SU-DHL-6 (cell line): ENCODE measurements around the gene SLC16A3.

Source experiments
- H2AFZ ChIP-seq: fragments of 200-600 bp; sonication (generic); 2 replicates; pipeline ENCODE4 v1.6.1; 2014; ENCODE audit warnings: low read depth, mild to moderate bottlenecking, moderate library complexity, mixed read lengths, antibody characterized with exemption, low read length; ENCODE audit not compliant: severe bottlenecking
- H3F3A ChIP-seq: fragments of 200-600 bp; shearing (Covaris generic); 2 replicates; pipeline ENCODE4 v1.6.0; 2016; ENCODE audit warnings: antibody characterized with exemption, mild to moderate bottlenecking; ENCODE audit not compliant: insufficient read depth
- H3K27ac ChIP-seq: fragments of 200-600 bp; sonication (generic); 2 replicates; pipeline ENCODE4 v1.5.1; 2016; ENCODE audit warnings: low read depth, mild to moderate bottlenecking, low read length, moderate library complexity, mixed read lengths
- H3K27me3 ChIP-seq: fragments of 200-600 bp; sonication (generic), shearing (Covaris generic); 2 replicates; pipeline ENCODE4 v1.6.0; 2014; ENCODE audit warnings: mild to moderate bottlenecking, low read length
- H3K36me3 ChIP-seq: fragments of 200-600 bp; sonication (generic); 2 replicates; pipeline ENCODE4 v1.6.1; 2014; ENCODE audit warnings: mild to moderate bottlenecking, low read length, mixed read lengths
- H3K4me2 ChIP-seq: fragments of 300-600, 200-600 bp; shearing (Covaris generic), sonication (generic); 2 replicates; pipeline ENCODE4 v1.6.0; 2014; ENCODE audit warnings: low read length, low read depth, mild to moderate bottlenecking; ENCODE audit not compliant: poor library complexity, severe bottlenecking
- H3K4me3 ChIP-seq: fragments of 200-600 bp; sonication (generic); 2 replicates; pipeline ENCODE4 v1.5.1; 2014; ENCODE audit warnings: antibody characterized with exemption, low read length, mild to moderate bottlenecking, mixed read lengths; ENCODE audit not compliant: insufficient read depth, poor library complexity, severe bottlenecking
- H3K79me2 ChIP-seq: fragments of 200-600 bp; sonication (generic); 2 replicates; pipeline ENCODE4 v1.6.1; 2014; ENCODE audit warnings: mild to moderate bottlenecking, low read length, moderate library complexity; ENCODE audit not compliant: insufficient read depth
- H3K9ac ChIP-seq: fragments of 200-600 bp; sonication (generic); 2 replicates; pipeline ENCODE4 v1.7.0; 2014; ENCODE audit warnings: mild to moderate bottlenecking, low read length
- H3K9me2 ChIP-seq: fragments of 200-600 bp; sonication (generic); replicated peaks from 2 replicates; pipeline ENCODE4 v1.6.1; 2014; ENCODE audit warnings: low read length; ENCODE audit not compliant: insufficient read depth
- H3K9me3 ChIP-seq: fragments of 200-600 bp; sonication (generic); 2 replicates; pipeline ENCODE4 v1.6.1; 2014; ENCODE audit warnings: low read length, mixed read lengths; ENCODE audit not compliant: insufficient read depth
- H4K20me1 ChIP-seq: fragments of 200-600 bp; sonication (generic); 2 replicates; pipeline ENCODE4 v1.6.1; 2014; ENCODE audit warnings: low read depth, mild to moderate bottlenecking, antibody characterized with exemption, low read length, moderate library complexity, mixed read lengths
- CTCF ChIP-seq: fragments of 200-600 bp; sonication (generic); IDR thresholded peaks from one replicate; pipeline ENCODE4 v1.5.1; 2017; ENCODE audit warnings: antibody characterized with exemption, mild to moderate bottlenecking, low read length, moderate library complexity; ENCODE audit not compliant: insufficient read depth, poor library complexity, severe bottlenecking
- EZH2phosphoT487 ChIP-seq: fragments of 200-600 bp; sonication (generic), shearing (Covaris generic); conservative IDR thresholded peaks from 2 replicates; pipeline ENCODE4 v1.6.1; 2018; ENCODE audit warnings: mild to moderate bottlenecking, antibody characterized with exemption, low read length, moderate library complexity, mixed read lengths

SLC16A3 gene

GRCh38 chr17:82263641-82264040 is 34.8 kb downstream of the SLC16A3 start:
- peaks cover 8% of the 10 kb centered on the region; the same call in 1 of the 2 replicates for H4K20me1 ChIP-seq
- H3K9me3 ChIP-seq, result no peaks in the 10 kb centered on the region
- H3K9ac ChIP-seq, result no peak overlapping the region
- peaks cover 17% of the 10 kb centered on the region for H3K36me3 ChIP-seq
- no peak overlapping the region for H3K4me2 ChIP-seq
- H2AFZ ChIP-seq, result no peak overlapping the region
- H3K79me2 ChIP-seq, result peaks cover 44% of the 10 kb centered on the region
- no peak overlapping the region for H3K27ac ChIP-seq
- TF ChIP-seq EZH2phosphoT487 (no peak), CTCF (no peak)
- no peaks in the 10 kb centered on the region for H3K9me2 ChIP-seq
- H3K4me3 ChIP-seq, result no peak overlapping the region
- no peaks in the 10 kb centered on the region for H3K27me3 ChIP-seq
- no peaks in the 10 kb centered on the region for H3F3A ChIP-seq

GRCh38 chr17:82266142-82266541 is 37.3 kb downstream of the SLC16A3 start:
- no peak overlapping the region for H3K4me3 ChIP-seq
- no peak overlapping the region for H3K4me2 ChIP-seq
- H3K79me2 ChIP-seq, result peaks cover 65% of the 10 kb centered on the region
- H3K36me3 ChIP-seq, result peaks cover 10% of the 10 kb centered on the region
- H3K9ac ChIP-seq, result no peak overlapping the region
- TF ChIP-seq CTCF, result no peak
- no peak for TF ChIP-seq EZH2phosphoT487
- H3K27me3 ChIP-seq, result no peaks in the 10 kb centered on the region
- H4K20me1 ChIP-seq, result peaks cover 16% of the 10 kb centered on the region; the same call in 1 of the 2 replicates
- no peak overlapping the region for H3K27ac ChIP-seq
- H3K9me3 ChIP-seq, result no peaks in the 10 kb centered on the region
- no peaks in the 10 kb centered on the region for H3K9me2 ChIP-seq
- H3F3A ChIP-seq, result no peaks in the 10 kb centered on the region
- no peak overlapping the region for H2AFZ ChIP-seq

- Histone ChIP-seq H3K4me2 (no peak overlapping the region), H4K20me1 (peaks cover 25% of the 10 kb centered on the region), H3K27ac (no peak overlapping the region), H2AFZ (no peak overlapping the region), H3K9me2 (no peaks in the 10 kb centered on the region), H3K9me3 (no peaks in the 10 kb centered on the region), H3K36me3 (peaks cover 5% of the 10 kb centered on the region; the same call in 1 of the 2 replicates), H3K27me3 (no peaks in the 10 kb centered on the region), H3F3A (no peaks in the 10 kb centered on the region), H3K9ac (no peak overlapping the region), H3K4me3 (no peak overlapping the region), H3K79me2 (peaks cover 73% of the 10 kb centered on the region)
- TF ChIP-seq CTCF, result no peak
- TF ChIP-seq EZH2phosphoT487, result no peak
Observed at GRCh38 chr17:82267575-82268379, 38.9 kb downstream of the SLC16A3 start.
